ENCODE results near the gene HDAC9.

HDAC9 gene

GRCh38 chr7:18495412-18496340 is at the start of gene HDAC9:
Gene HDAC9 (plus strand): TSS chr7:18495749. CDS start chr7:18496303, 554 bp downstream.
- DNase-seq, result no peak

GRCh38 chr7:18445916-18446520 is 49.5 kb upstream of the HDAC9 start:
- DNase-seq, result no peak

DNA sequence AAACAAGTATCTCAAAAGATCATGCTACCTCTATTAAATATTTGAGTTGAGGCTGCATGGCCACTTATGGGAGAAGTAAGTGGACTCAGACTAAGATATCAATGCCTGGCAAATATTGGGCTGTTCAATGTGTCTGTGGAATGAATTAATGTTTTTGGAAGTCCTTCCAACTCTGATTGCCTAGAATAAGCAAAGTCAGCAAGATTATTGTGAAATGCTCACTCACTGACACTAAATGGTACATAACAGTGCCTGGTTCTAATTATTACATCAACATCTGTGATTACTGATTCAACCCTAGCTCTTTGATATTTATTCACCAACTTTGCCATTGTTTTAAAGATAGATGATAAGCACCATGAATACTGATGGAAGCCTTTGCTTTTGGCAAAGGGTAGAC is 45.5 kb upstream of the HDAC9 start:
- DNase-seq, result no peak

- DNase-seq, result no peak
These were observed 39.9 kb upstream of the HDAC9 start for GRCh38 chr7:18455606-18456005.

DNA sequence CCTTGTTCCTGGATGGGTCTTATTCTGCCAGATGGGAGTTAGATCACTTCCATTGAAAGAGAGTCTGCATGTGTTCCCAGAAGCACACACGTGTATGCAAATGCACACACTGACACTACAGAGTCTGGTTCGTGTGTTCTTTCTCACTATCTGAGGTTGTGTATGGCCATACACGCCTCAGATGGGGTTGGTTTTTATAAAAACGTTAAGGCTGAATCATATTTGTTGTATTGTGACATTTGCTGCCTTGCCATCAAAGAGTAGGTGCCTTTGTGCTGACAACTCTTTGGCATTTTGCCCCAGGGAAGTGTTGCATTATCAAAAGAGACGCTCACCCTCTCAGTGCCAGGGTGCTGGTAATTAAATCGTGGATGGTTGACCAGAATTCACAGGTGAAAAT is 37.7 kb upstream of the HDAC9 start:
- no peak for DNase-seq

- no peak for DNase-seq
These were observed 36.7 kb upstream of the HDAC9 start for GRCh38 chr7:18458830-18459229.

DNA sequence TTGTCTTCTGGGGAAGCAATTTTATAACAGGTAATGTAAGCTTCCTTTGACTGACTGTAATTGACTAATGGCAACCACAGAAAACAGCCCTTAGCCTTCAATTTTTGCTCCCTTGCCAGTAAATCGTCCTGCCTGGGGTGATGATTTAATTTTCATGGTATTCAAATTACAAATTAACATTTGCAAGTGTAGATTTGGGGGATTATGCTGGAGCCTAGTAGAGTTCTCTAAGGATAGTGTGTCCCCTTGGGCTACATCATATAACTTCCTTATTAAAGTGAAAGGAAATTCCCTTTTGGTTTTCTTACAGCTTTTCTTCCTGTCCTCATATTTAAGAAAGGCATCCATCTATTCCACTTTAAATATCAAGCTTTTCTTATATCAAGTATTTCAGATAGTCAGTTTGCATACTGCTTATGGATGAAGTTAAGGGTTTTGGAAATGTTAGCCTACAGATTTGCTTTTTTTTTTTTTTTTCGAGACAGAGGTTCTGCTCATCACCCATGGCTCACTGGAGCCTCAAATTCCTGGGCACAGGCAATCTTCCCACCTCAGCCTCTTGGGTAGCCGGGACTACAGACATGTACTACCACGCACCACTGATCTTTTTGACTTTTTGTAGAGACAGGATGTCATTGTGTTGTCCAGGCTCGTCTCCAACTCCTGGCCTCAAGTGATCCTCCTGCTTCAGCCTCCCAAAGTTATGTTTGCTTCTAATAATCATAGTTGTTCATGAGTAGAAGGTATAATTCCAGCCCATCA is 35.9 kb upstream of the HDAC9 start:
- no peak for DNase-seq

GRCh38 chr7:18461785-18462467 is 33.6 kb upstream of the HDAC9 start:
- DNase-seq, result no peak

DNA sequence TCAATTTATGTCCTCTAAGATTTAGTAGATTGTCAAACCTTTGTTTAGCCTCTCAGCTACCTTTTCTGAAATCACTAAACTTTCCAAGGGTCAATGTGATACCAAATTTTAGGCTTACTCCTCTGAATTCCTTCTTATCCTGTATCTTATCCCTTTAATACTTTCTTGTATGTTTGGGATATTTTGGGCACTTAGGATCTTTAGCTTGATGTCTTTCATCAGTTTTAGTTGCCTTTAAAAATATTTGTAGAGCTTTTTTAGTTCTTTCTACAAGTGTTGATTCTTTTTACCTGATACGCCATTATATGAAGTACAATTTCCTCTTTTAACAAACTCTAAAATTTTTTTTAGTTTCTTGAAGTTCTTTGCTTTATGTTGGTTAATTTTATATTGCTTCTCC is 30.7 kb upstream of the HDAC9 start:
- DNase-seq, result no peak

- no peak for DNase-seq
These were observed 28.5 kb upstream of the HDAC9 start for GRCh38 chr7:18467011-18467410.

DNA sequence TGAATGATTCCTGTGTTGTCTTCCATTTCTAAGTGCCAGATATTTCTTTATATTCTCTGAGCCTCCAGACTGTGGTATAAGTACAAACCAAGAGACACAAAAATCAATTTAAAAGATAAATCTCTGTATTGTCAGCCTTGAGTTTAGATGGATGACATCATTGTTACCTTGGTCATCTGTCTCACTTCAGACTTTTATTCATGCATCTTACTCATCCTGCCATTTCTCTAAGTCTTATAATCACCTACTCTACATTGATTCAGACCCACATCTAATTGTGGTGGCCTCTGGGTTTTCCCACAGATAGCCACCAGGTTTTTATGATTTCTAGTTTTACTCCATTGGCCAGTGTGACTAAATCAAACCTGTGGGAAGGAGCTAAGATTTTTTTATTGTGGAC is 26.8 kb upstream of the HDAC9 start:
- no peak for DNase-seq

DNA sequence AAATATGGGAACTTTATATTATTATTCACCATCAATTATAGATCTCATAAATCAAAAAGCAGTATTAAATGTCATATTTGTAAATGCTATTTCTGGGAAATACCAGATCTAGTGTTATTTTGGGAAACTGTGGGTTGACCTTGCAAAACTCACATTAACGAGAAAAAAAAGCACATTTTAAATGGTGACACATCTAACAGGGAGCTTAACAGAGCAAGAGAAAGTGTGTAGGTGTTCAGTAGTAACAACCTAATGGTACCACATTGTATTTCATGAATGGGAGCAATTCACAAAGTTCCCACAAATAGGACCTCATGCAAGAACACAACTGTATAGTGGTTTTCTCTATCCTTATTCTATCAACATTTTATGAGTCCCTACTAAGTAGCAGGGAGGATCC is 26.2 kb upstream of the HDAC9 start:
- DNase-seq, result no peak

DNA sequence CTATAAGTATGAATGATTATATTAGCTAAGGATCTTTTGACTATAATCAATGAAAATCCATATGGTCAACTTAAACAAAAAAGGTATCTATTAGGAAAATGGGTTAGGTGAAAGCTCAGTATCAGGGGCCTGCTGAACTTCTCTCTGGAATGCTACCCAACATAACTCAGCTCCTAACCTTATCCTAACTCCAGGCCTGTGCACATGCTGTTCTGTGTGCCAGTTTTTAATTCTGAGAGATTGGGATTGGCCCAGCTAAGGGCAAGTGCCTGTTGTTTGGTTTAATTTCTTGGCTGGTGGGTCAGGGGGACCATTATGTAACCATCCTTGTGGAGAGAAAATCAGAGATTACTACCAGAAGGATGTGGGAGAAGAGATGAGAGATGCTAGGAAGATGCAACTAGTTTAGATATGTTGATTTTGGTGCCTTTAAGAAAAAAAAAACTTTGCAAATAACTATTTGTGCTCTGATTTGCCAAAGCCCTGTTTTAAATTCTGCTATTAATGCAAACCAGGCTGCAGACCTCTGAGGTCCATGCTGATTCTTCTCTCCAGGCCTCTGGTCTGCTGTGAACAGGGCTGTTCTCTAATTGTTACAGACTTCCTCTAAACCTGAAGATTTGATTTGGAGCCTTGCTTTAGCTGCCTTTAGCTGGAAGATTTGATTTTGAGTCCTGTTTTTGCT is 23.9 kb upstream of the HDAC9 start:
- DNase-seq, result no peak

GRCh38 chr7:18472161-18472483 is 23.4 kb upstream of the HDAC9 start:
- DNase-seq, result no peak

DNA sequence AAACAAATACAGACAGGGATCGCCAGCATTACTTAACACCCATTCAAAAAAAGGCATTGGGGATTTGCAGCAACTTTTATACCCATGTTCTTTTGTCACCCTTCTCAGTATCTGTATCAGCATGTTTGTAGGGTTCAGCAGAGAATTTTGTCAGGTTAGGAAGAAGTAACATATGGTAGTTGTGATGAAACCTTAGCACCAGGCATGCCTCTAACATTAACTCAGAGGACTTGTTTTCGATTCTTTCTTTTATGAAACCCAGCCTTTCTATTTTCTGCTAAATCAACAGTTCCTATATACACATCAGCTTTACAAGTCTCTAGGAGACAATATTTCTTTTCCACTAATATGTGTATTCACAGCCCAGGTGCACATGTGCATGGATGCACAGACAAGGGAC is 22.4 kb upstream of the HDAC9 start:
- no peak for DNase-seq

DNA sequence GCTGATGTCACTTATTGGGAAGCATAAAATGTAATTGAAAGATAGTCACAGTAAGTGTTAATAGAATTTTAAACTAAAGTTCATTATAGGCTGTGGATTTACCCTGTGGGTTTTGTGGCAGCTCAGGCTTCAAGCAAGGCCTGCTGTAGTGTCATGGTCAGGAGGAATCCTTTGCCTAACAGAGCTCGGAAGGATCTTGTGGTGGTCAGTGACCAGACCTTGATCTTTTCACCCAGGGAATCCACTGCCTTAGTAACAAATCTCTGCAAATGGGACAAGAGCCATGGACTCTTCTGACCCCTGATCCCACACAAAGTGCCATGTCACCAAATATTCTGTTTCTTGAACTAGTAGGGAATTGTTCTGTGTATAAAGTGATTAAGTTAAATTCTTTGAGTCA is 20.6 kb upstream of the HDAC9 start:
- DNase-seq, result no peak

DNA sequence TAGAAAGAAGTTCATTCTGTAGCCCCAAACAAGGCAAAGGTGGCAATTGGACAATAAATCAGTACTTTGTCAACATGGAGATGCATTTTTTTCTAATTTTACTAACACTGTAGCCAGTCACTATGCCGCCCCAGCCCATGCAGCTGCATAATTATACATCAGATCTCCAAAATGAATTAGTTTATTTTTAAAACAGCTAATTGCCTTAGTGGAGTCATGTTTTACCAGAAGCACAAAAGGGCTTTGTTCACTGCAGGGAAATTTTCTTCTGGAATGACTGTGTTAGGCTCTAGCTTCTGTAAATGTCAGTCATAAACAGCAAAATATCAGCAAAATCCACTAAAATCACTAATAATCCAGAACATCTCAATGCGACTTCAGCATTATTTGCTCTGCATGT is 20.1 kb upstream of the HDAC9 start:
- DNase-seq, result no peak

DNA sequence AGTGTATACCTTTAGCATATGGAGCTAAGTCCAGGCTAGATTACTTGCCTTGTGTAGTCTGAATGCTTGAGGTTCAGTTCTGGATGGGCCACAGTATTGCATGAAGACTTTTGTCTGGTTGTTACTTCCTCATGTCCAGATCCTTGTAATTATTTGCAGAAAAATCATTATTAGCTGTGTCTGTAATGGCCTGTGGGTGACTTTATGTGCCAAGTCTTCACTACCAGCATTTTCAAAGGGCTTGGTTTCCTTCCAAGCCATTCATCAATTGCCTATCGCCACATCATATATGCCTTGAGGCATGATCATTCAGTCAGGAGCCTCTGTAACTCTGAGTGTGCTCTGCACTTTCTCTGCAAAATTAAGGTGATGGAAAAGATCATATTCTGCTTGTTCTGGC is 13.8 kb upstream of the HDAC9 start:
- no peak for DNase-seq

- DNase-seq, result no peak
These were observed 7.5 kb upstream of the HDAC9 start for GRCh38 chr7:18488049-18488448.

DNA sequence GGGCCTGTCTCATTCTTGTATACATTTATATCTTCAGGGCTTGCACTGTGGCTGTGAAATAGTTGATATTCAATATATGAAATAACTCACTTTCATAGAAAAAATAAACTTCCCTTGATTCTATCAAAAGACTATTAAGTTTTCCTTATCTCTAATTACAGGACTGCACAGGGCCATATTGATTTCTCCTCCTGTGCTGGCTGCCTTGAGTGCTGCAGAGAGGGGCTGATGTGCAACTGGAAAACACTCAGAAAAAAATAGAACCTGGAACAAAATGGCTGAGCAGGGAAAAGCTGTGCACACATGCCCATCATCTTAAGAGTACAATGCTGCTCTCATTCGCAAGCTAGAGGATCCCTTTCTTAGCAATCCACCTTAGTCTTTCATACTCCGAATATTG is 5.9 kb upstream of the HDAC9 start:
- DNase-seq, result no peak

DNA sequence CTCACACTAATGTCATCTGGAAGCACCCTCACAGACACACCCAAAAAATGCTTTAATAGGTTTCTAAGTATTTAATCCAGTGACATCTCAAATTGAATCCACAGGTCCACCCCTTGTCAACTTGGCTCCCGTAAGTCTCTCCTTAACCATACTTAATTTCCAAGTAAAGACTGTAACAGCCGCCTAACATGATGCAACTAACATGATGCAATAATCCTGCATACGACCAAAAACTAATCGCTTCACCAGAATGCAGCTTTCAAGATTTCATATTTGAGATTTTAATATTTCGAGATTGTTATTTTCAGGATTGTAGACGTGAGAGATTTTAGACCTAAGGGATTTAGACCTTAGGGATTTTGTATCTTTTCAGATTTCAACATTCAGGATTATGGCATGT is 3.7 kb upstream of the HDAC9 start:
- DNase-seq, result no peak

DNA sequence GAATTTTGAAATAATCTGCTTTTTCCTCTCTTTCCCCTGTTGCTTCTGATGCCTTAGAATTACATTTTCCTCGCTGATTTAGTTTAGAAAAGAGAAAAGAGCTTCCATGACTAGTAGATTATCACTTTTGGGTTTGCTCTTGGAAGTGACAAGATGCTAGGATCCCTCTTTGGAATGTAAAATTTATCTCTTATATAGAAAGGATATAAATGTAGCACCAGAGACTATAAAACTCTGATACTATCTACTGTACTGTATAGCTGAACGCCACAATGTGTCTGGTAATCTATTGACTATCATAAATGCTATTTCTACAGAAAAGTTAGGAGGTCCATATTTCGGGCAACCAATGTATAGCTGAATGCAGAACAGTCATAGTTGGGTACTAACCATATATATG is 1.1 kb upstream of the HDAC9 start:
- no peak for DNase-seq

Measured in stimulated activated naive CD4-positive, alpha-beta T cell treated with Interleukin-2 at 50 U/mL for 16 hours (primary cell).